ENCODE measurements around the gene TAX1BP1.

The TAX1BP1 gene

DNA sequence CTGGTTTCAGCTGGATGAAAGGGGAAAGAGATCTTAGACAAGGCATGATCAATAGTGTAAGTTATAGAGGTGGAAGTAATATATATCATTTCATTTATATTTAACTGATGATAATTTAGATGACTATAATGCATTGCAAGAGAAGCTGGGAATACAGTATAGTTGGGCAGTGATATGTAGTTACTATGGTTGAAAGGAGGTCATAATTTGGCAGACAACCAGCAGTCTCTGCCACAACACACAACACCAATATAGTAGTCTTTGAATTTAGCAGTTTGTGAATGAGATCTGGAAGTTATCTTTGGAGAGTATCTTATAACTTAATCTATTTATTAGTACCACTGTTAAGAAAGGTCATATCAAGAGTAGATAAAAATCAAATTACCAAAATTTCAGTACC is 39.9 kb downstream of the TAX1BP1 start:
- Histone ChIP-seq H3K9ac (ENCODE audit: low read depth, low read length) (no peak overlapping the region), H3K9me3 (ENCODE audit: control insufficient read depth, insufficient read depth, low read length) (no peaks in the 10 kb centered on the region), H3K4me1 (ENCODE audit: insufficient read depth, low read length) (no peaks in the 10 kb centered on the region), H3K36me3 (ENCODE audit: insufficient read depth, low read length) (no peaks in the 10 kb centered on the region)

GRCh38 chr7:27781188-27781587 is 41.2 kb downstream of the TAX1BP1 start:
- no peaks in the 10 kb centered on the region for H3K4me1 ChIP-seq (ENCODE audit: insufficient read depth, low read length)
- H3K9me3 ChIP-seq (ENCODE audit: control insufficient read depth, insufficient read depth, low read length), result no peaks in the 10 kb centered on the region
- H3K9ac ChIP-seq (ENCODE audit: low read depth, low read length), result no peak overlapping the region
- no peaks in the 10 kb centered on the region for H3K36me3 ChIP-seq (ENCODE audit: insufficient read depth, low read length)

DNA sequence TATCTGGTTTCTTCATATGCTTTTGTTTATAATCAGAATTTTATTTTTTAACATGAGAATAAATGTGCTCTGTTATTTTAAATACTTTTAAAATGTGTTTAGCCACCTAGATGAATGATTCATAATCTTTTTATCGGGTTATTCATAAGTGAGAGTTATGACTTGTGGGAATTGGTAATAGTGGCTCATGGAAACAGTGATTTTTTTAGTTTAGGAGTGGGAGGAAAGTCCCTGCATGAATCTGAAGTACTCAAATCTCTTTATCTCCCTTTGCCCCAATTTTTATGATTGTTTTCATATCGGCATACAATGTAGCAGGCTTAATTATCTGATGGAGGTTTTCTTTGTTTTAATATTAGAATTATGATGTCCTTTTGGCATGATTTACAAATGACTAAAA is 42.9 kb downstream of the TAX1BP1 start:
- Histone ChIP-seq H3K4me1 (ENCODE audit: insufficient read depth, low read length) (no peaks in the 10 kb centered on the region), H3K9me3 (ENCODE audit: control insufficient read depth, insufficient read depth, low read length) (no peaks in the 10 kb centered on the region), H3K9ac (ENCODE audit: low read depth, low read length) (no peak overlapping the region), H3K36me3 (ENCODE audit: insufficient read depth, low read length) (no peaks in the 10 kb centered on the region)

DNA sequence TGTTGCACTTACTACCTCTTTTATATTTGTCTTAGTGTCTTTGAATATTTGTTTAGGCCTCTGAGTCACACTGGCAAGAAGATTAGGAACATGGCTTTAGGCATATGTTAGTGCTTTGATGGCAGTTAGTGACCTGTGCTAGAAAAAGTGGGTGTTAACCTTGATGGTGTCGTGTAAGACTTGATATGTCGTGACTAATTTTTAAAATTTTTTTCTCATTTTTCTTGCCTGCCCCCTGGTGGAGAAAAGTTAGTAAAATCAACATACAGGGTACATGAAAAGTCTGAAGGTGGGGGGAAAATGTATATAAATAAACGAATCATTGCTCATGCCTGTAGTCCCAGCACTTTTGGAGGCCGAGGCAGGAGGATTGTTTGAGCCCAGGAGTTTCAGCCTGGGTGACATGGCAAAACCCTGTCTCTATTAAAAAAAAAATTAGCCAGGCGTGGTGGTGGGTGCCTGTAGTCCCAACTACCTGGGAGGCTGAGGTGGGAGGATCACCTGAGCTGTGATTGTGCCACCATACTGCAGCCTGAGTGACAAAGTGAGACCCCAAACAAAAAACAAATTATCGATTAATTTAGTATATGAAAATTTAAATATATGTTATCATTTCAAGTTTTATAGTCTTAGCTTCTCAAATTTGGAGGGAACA is 44.6 kb downstream of the TAX1BP1 start:
- no peaks in the 10 kb centered on the region for H3K36me3 ChIP-seq (ENCODE audit: insufficient read depth, low read length)
- no peaks in the 10 kb centered on the region for H3K9me3 ChIP-seq (ENCODE audit: control insufficient read depth, insufficient read depth, low read length)
- H3K4me1 ChIP-seq (ENCODE audit: insufficient read depth, low read length), result no peaks in the 10 kb centered on the region
- no peak overlapping the region for H3K9ac ChIP-seq (ENCODE audit: low read depth, low read length)

DNA sequence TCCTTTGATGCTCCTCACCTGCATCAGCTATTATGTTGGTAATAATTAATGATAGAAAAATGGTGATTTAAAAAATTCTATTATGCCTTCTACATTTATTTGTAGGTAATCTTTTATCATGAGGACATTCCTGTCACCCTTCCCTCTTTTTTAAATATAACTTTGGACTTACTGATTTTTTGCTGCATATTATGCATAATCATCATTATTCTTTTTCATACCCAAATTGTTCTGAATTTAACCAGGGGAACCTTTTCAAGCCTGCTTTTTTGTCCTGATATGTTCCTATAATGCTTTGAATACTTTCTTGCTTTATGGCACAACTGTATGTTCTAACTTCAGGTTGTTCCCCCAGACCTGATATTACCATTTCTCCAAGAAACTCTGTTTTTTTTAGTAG is 48.5 kb downstream of the TAX1BP1 start:
- H3K9ac ChIP-seq (ENCODE audit: low read depth, low read length), result no peak overlapping the region
- H3K4me1 ChIP-seq (ENCODE audit: insufficient read depth, low read length), result no peaks in the 10 kb centered on the region
- no peaks in the 10 kb centered on the region for H3K36me3 ChIP-seq (ENCODE audit: insufficient read depth, low read length)
- H3K9me3 ChIP-seq (ENCODE audit: control insufficient read depth, insufficient read depth, low read length), result no peaks in the 10 kb centered on the region

DNA sequence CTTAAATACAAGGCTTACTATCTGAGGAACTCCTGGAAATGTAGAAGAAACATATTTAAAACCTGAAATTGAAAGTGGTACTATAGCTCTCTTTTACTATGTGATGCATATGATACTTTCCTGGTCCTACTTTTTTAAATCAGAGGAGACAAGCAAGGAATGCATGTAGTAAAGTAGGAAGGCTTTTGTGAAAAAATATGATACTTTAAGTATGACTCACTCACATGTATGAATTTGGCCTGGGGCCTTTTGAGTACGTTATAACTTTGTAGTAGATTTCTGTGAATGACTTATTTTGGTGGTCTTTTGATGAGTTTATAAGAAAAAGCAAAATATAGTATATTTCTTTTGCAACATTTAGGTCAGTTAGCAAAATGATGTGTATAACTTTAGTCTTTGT is 53.8 kb downstream of the TAX1BP1 start:
- H3K9me3 ChIP-seq (ENCODE audit: control insufficient read depth, insufficient read depth, low read length), result no peaks in the 10 kb centered on the region
- H3K36me3 ChIP-seq (ENCODE audit: insufficient read depth, low read length), result peaks cover 2% of the 10 kb centered on the region; the same call in 1 of the 2 replicates
- no peaks in the 10 kb centered on the region for H3K4me1 ChIP-seq (ENCODE audit: insufficient read depth, low read length)
- H3K9ac ChIP-seq (ENCODE audit: low read depth, low read length), result no peak overlapping the region

GRCh38 chr7:27795977-27796376 is 56.0 kb downstream of the TAX1BP1 start:
- Histone ChIP-seq H3K9me3 (ENCODE audit: control insufficient read depth, insufficient read depth, low read length) (no peaks in the 10 kb centered on the region), H3K36me3 (ENCODE audit: insufficient read depth, low read length) (peaks cover 2% of the 10 kb centered on the region; the same call in 1 of the 2 replicates), H3K9ac (ENCODE audit: low read depth, low read length) (no peak overlapping the region), H3K4me1 (ENCODE audit: insufficient read depth, low read length) (no peaks in the 10 kb centered on the region)

GRCh38 chr7:27799212-27799611 is 59.2 kb downstream of the TAX1BP1 start:
- Histone ChIP-seq H3K9ac (ENCODE audit: low read depth, low read length) (no peak overlapping the region), H3K4me1 (ENCODE audit: insufficient read depth, low read length) (no peaks in the 10 kb centered on the region), H3K9me3 (ENCODE audit: control insufficient read depth, insufficient read depth, low read length) (no peaks in the 10 kb centered on the region), H3K36me3 (ENCODE audit: insufficient read depth, low read length) (peaks cover 2% of the 10 kb centered on the region; the same call in 1 of the 2 replicates)

GRCh38 chr7:27802999-27803398 is 63.0 kb downstream of the TAX1BP1 start:
- no peaks in the 10 kb centered on the region for H3K4me1 ChIP-seq (ENCODE audit: insufficient read depth, low read length)
- H3K36me3 ChIP-seq (ENCODE audit: insufficient read depth, low read length), result no peaks in the 10 kb centered on the region
- H3K9me3 ChIP-seq (ENCODE audit: control insufficient read depth, insufficient read depth, low read length), result no peaks in the 10 kb centered on the region
- no peak overlapping the region for H3K9ac ChIP-seq (ENCODE audit: low read depth, low read length)

GRCh38 chr7:27804139-27804538 is 64.2 kb downstream of the TAX1BP1 start:
- Histone ChIP-seq H3K9ac (ENCODE audit: low read depth, low read length) (no peak overlapping the region), H3K36me3 (ENCODE audit: insufficient read depth, low read length) (no peaks in the 10 kb centered on the region), H3K9me3 (ENCODE audit: control insufficient read depth, insufficient read depth, low read length) (no peaks in the 10 kb centered on the region), H3K4me1 (ENCODE audit: insufficient read depth, low read length) (no peaks in the 10 kb centered on the region)

- no peaks in the 10 kb centered on the region for H3K4me1 ChIP-seq (ENCODE audit: insufficient read depth, low read length)
- H3K9ac ChIP-seq (ENCODE audit: low read depth, low read length), result no peak overlapping the region
- no peaks in the 10 kb centered on the region; the same call in 1 of the 2 replicates for H3K36me3 ChIP-seq (ENCODE audit: insufficient read depth, low read length)
- no peaks in the 10 kb centered on the region; the same call in 1 of the 2 replicates for H3K9me3 ChIP-seq (ENCODE audit: control insufficient read depth, insufficient read depth, low read length)
These were observed 68.7 kb downstream of the TAX1BP1 start for GRCh38 chr7:27808626-27809025.

DNA sequence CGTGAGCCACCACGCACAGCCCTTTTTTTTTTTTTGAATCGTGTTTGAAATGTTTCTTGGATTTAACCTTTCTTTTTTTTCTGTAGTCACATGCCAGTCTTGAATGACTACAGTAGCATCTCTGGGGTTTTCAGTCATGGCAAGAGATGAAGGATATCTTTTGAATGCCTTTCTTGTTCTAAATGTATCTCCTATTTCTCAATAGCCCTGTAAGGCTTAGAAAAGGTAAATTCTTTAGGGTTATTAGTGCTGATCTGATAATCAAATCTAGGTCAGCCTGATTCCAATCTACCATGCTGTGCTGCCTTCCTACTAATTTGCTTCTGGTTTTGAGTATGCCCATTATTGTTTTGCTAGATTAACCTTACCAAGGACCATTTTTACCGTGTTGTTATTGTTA is 70.2 kb downstream of the TAX1BP1 start:
- Histone ChIP-seq H3K9me3 (ENCODE audit: control insufficient read depth, insufficient read depth, low read length) (no peaks in the 10 kb centered on the region; the same call in 1 of the 2 replicates), H3K9ac (ENCODE audit: low read depth, low read length) (no peak overlapping the region), H3K4me1 (ENCODE audit: insufficient read depth, low read length) (no peaks in the 10 kb centered on the region), H3K36me3 (ENCODE audit: insufficient read depth, low read length) (no peaks in the 10 kb centered on the region; the same call in 1 of the 2 replicates)

GRCh38 chr7:27812706-27813105 is 72.7 kb downstream of the TAX1BP1 start:
- Histone ChIP-seq H3K4me1 (ENCODE audit: insufficient read depth, low read length) (no peaks in the 10 kb centered on the region), H3K36me3 (ENCODE audit: insufficient read depth, low read length) (peaks cover 2% of the 10 kb centered on the region; the same call in 1 of the 2 replicates), H3K9me3 (ENCODE audit: control insufficient read depth, insufficient read depth, low read length) (no peaks in the 10 kb centered on the region; the same call in 1 of the 2 replicates), H3K9ac (ENCODE audit: low read depth, low read length) (no peak overlapping the region)

GRCh38 chr7:27822245-27822644 is 82.3 kb downstream of the TAX1BP1 start:
- H3K9me3 ChIP-seq (ENCODE audit: control insufficient read depth, insufficient read depth, low read length), result no peaks in the 10 kb centered on the region
- no peak overlapping the region for H3K9ac ChIP-seq (ENCODE audit: low read depth, low read length)
- H3K36me3 ChIP-seq (ENCODE audit: insufficient read depth, low read length), result no peaks in the 10 kb centered on the region
- H3K4me1 ChIP-seq (ENCODE audit: insufficient read depth, low read length), result no peaks in the 10 kb centered on the region

DNA sequence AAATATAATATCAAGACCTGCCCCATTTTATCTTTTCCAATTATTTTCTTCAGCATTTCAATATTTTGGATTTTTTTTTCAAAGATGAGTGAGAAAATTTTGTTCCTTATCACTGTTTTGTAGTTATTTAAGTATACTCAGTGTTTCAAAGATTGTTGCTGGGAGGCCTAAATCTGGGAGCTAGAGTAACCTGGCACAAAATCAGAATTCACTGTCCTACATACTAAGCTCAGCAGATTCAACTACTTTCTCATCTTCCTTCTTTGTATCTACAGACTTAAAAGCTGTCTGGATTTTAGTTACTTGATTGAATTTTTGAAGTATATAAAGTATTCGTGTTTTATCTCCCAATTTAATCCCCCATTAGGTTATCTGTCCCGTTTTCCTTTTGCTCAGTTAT is 85.9 kb downstream of the TAX1BP1 start:
- Histone ChIP-seq H3K9ac (ENCODE audit: low read depth, low read length) (no peak overlapping the region), H3K9me3 (ENCODE audit: control insufficient read depth, insufficient read depth, low read length) (no peaks in the 10 kb centered on the region), H3K36me3 (ENCODE audit: insufficient read depth, low read length) (no peaks in the 10 kb centered on the region), H3K4me1 (ENCODE audit: insufficient read depth, low read length) (no peaks in the 10 kb centered on the region)
